Neural progenitor cell (in vitro differentiated cells): ENCODE results near the gene RIPPLY3. TPM values are rescaled to one million over a fixed set of nuclear protein-coding genes. Genes with fewer than 3 reads are reported as not detected.

Source experiments
- DNase-seq: peaks from one replicate; pipeline ENCODE4 v3.0.0-alpha.2; 2016; ENCODE audit warnings: low spot score
- H2AFZ ChIP-seq: fragments of 200-600 bp; sonication (generic); replicated peaks from 2 replicates; pipeline ENCODE4 v1.6.1; 2016; ENCODE audit warnings: antibody characterized with exemption
- H3F3A ChIP-seq: fragments of 200-600 bp; sonication (generic); 2 replicates; pipeline ENCODE4 v1.6.1; 2016; ENCODE audit warnings: antibody characterized with exemption, low read depth
- H3K27ac ChIP-seq: fragments of 200-600 bp; sonication (generic); 2 replicates; pipeline ENCODE4 v1.5.1; 2016; ENCODE audit warnings: mild to moderate bottlenecking
- H3K27me3 ChIP-seq: fragments of 200-600 bp; sonication (generic); 2 replicates; pipeline ENCODE4 v1.6.1; 2016; ENCODE audit warnings: mild to moderate bottlenecking, moderate library complexity
- H3K36me3 ChIP-seq: fragments of 200-600 bp; sonication (generic); 2 replicates; pipeline ENCODE4 v1.5.1; 2016
- H3K4me1 ChIP-seq: fragments of 200-600 bp; sonication (generic); 2 replicates; pipeline ENCODE4 v1.6.1; 2016; ENCODE audit warnings: mixed run types
- H3K4me2 ChIP-seq: fragments of 200-600 bp; sonication (generic); 2 replicates; pipeline ENCODE4 v1.6.1; 2016
- H3K4me3 ChIP-seq: fragments of 200-600 bp; sonication (generic); 2 replicates; pipeline ENCODE4 v1.5.1; 2016
- H3K79me2 ChIP-seq: fragments of 200-600 bp; sonication (generic); 2 replicates; pipeline ENCODE4 v1.6.1; 2016; ENCODE audit warnings: low read depth
- H3K9ac ChIP-seq: fragments of 200-600 bp; sonication (generic); 2 replicates; pipeline ENCODE4 v1.6.1; 2016
- H3K9me3 ChIP-seq: fragments of 200-600 bp; sonication (generic); 2 replicates; pipeline ENCODE4 v1.5.1; 2016; ENCODE audit warnings: low read depth
- H4K20me1 ChIP-seq: fragments of 200-600 bp; sonication (generic); 2 replicates; pipeline ENCODE4 v1.6.1; 2016; ENCODE audit warnings: low read depth
- H3K27ac Mint-ChIP-seq: 3 replicates; pipeline ENCODE4 v1.8.0; 2021; ENCODE audit warnings: mixed read lengths
- H3K27me3 Mint-ChIP-seq: 2 replicates; pipeline ENCODE4 v1.8.0; 2022; ENCODE audit warnings: low read depth, mild to moderate bottlenecking, inconsistent platforms, moderate library complexity, mixed read lengths; ENCODE audit not compliant: insufficient read depth
- H3K36me3 Mint-ChIP-seq: 3 replicates; pipeline ENCODE4 v1.8.0; 2021; ENCODE audit warnings: mixed read lengths
- H3K4me1 Mint-ChIP-seq: 3 replicates; pipeline ENCODE4 v1.8.0; 2021; ENCODE audit warnings: mixed read lengths
- H3K4me3 Mint-ChIP-seq: 3 replicates; pipeline ENCODE4 v1.8.0; 2021; ENCODE audit warnings: mild to moderate bottlenecking, moderate library complexity, mixed read lengths
- H3K9me3 Mint-ChIP-seq: 3 replicates; pipeline ENCODE4 v1.8.0; 2020; ENCODE audit warnings: mixed read lengths
- EZH2 ChIP-seq: fragments of 200-600 bp; sonication (generic); IDR thresholded peaks from 2 replicates; pipeline ENCODE4 v1.6.1; 2017; ENCODE audit warnings: antibody characterized with exemption, mild to moderate bottlenecking, moderate library complexity
- EZH2phosphoT487 ChIP-seq: fragments of 200-600 bp; sonication (generic); IDR thresholded peaks from 2 replicates; pipeline ENCODE4 v1.6.1; 2017; ENCODE audit warnings: antibody characterized with exemption
- total RNA-seq: library from RNA; depleted of rRNA; stranded (reverse); fragments of >200 nt; gene quantifications from 2 replicates; pipeline ENCODE4 v1.2.3, GENCODE V29; 2015; ENCODE audit warnings: low replicate concordance
- TF ChIP-seq, protein P1 (sequence below): fragments of 200-600 bp; sonication (generic); IDR thresholded peaks from 2 replicates; pipeline ENCODE4 v1.5.1; 2017; ENCODE audit warnings: antibody characterized with exemption, mild to moderate bottlenecking

The RIPPLY3 gene
- total RNA-seq, 1 donor from 2014 or later: 2.8 TPM

- H3F3A ChIP-seq: peaks cover 5% of the 10 kb centered on the region
- peaks cover 16% of the 10 kb centered on the region for H3K4me1 Mint-ChIP-seq
- H2AFZ ChIP-seq: no peak overlapping the region
- H3K36me3 Mint-ChIP-seq: no peaks in the 10 kb centered on the region
- H3K9me3 ChIP-seq: no peaks in the 10 kb centered on the region
- H3K27me3 ChIP-seq: peaks cover 33% of the 10 kb centered on the region
- no peaks in the 10 kb centered on the region for H3K4me1 ChIP-seq
- H3K9me3 Mint-ChIP-seq: no peaks in the 10 kb centered on the region
- no peaks in the 10 kb centered on the region for H3K79me2 ChIP-seq
- no peaks in the 10 kb centered on the region for H3K36me3 ChIP-seq
- peak overlapping the region; percentile 76 for H3K4me3 Mint-ChIP-seq
- H3K27me3 Mint-ChIP-seq: peaks cover 15% of the 10 kb centered on the region
- peak; percentile 52 for DNase-seq
- TF ChIP-seq, protein P1, sequence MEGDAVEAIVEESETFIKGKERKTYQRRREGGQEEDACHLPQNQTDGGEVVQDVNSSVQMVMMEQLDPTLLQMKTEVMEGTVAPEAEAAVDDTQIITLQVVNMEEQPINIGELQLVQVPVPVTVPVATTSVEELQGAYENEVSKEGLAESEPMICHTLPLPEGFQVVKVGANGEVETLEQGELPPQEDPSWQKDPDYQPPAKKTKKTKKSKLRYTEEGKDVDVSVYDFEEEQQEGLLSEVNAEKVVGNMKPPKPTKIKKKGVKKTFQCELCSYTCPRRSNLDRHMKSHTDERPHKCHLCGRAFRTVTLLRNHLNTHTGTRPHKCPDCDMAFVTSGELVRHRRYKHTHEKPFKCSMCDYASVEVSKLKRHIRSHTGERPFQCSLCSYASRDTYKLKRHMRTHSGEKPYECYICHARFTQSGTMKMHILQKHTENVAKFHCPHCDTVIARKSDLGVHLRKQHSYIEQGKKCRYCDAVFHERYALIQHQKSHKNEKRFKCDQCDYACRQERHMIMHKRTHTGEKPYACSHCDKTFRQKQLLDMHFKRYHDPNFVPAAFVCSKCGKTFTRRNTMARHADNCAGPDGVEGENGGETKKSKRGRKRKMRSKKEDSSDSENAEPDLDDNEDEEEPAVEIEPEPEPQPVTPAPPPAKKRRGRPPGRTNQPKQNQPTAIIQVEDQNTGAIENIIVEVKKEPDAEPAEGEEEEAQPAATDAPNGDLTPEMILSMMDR: peak; percentile 8
- peak; percentile 40 for TF ChIP-seq EZH2phosphoT487
- TF ChIP-seq EZH2: peak; percentile 63
- peak overlapping the region; percentile 60 for H3K27ac Mint-ChIP-seq
- H3K4me2 ChIP-seq: peak overlapping the region; percentile 73
- H3K4me3 ChIP-seq: peak overlapping the region; percentile 45
- H3K9ac ChIP-seq: no peak overlapping the region
- no peak overlapping the region for H3K27ac ChIP-seq
- no peaks in the 10 kb centered on the region for H4K20me1 ChIP-seq
Observed at GRCh38 chr21:36980280-36981048, 26.0 kb upstream of the RIPPLY3 start.

GRCh38 chr21:36981049-36981391 is 25.5 kb upstream of the RIPPLY3 start:
- Mint-ChIP-seq H3K27ac (no peak overlapping the region), H3K4me3 (no peak overlapping the region), H3K4me1 (peaks cover 16% of the 10 kb centered on the region), H3K9me3 (peaks cover 4% of the 10 kb centered on the region), H3K27me3 (peaks cover 15% of the 10 kb centered on the region), H3K36me3 (peaks cover 4% of the 10 kb centered on the region)
- Histone ChIP-seq H3K4me1 (no peaks in the 10 kb centered on the region), H3K4me2 (peak overlapping the region; percentile 73), H3F3A (peaks cover 5% of the 10 kb centered on the region), H3K36me3 (no peaks in the 10 kb centered on the region), H3K9ac (no peak overlapping the region), H4K20me1 (no peaks in the 10 kb centered on the region), H3K4me3 (peak overlapping the region; percentile 45), H3K9me3 (no peaks in the 10 kb centered on the region), H3K27ac (no peak overlapping the region), H3K27me3 (peaks cover 33% of the 10 kb centered on the region), H2AFZ (no peak overlapping the region), H3K79me2 (no peaks in the 10 kb centered on the region)
- TF ChIP-seq EZH2: no peak
- no peak for TF ChIP-seq EZH2phosphoT487
- TF ChIP-seq, protein P1: no peak
- no peak for DNase-seq

- Mint-ChIP-seq H3K4me1 (peaks cover 15% of the 10 kb centered on the region), H3K9me3 (peaks cover 12% of the 10 kb centered on the region), H3K4me3 (no peak overlapping the region), H3K36me3 (peaks cover 8% of the 10 kb centered on the region), H3K27ac (no peak overlapping the region), H3K27me3 (peaks cover 10% of the 10 kb centered on the region)
- Histone ChIP-seq H3K36me3 (no peaks in the 10 kb centered on the region), H3K4me3 (no peak overlapping the region), H3K79me2 (no peaks in the 10 kb centered on the region), H3K27me3 (peaks cover 33% of the 10 kb centered on the region), H3K9ac (no peak overlapping the region), H2AFZ (no peak overlapping the region), H3K9me3 (no peaks in the 10 kb centered on the region), H3F3A (peaks cover 5% of the 10 kb centered on the region), H3K4me1 (no peaks in the 10 kb centered on the region), H3K4me2 (no peak overlapping the region), H3K27ac (no peak overlapping the region), H4K20me1 (no peaks in the 10 kb centered on the region)
- DNase-seq: no peak
- TF ChIP-seq, protein P1: no peak
- TF ChIP-seq EZH2phosphoT487: no peak
- no peak for TF ChIP-seq EZH2
Observed at GRCh38 chr21:36981977-36982700, 24.4 kb upstream of the RIPPLY3 start.
